Peyer's patch (tissue), 4 donors: ENCODE measurements around the gene CPT1C.

Experiments used
- POLR2A ChIP-seq, 2 donors: fragments of 450-650 bp; IDR thresholded peaks; one replicate each; pipeline ENCODE4 v1.5.1; 2017; ENCODE audit warnings: antibody characterized with exemption in 2 of 2, mild to moderate bottlenecking in 2 of 2, moderate library complexity in 2 of 2
- TF ChIP-seq, protein P1 (sequence below), 6 experiments: fragments of 450-650 bp in 4 of 6; fragments of 200-600 bp in 2 of 6; sonication (generic) in 1 of 6; IDR thresholded peaks; one replicate each; pipeline ENCODE4 v1.5.1; 2017 to 2019; ENCODE audit warnings: antibody characterized with exemption in 6 of 6, mild to moderate bottlenecking in 3 of 6, moderate library complexity in 1 of 6

GRCh38 chr19:49718511-49718910 is 27.6 kb downstream of the CPT1C start:
- TF ChIP-seq, protein P1, sequence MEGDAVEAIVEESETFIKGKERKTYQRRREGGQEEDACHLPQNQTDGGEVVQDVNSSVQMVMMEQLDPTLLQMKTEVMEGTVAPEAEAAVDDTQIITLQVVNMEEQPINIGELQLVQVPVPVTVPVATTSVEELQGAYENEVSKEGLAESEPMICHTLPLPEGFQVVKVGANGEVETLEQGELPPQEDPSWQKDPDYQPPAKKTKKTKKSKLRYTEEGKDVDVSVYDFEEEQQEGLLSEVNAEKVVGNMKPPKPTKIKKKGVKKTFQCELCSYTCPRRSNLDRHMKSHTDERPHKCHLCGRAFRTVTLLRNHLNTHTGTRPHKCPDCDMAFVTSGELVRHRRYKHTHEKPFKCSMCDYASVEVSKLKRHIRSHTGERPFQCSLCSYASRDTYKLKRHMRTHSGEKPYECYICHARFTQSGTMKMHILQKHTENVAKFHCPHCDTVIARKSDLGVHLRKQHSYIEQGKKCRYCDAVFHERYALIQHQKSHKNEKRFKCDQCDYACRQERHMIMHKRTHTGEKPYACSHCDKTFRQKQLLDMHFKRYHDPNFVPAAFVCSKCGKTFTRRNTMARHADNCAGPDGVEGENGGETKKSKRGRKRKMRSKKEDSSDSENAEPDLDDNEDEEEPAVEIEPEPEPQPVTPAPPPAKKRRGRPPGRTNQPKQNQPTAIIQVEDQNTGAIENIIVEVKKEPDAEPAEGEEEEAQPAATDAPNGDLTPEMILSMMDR (IDR thresholded peaks at IDR 0.05): no peak
- TF ChIP-seq POLR2A (IDR thresholded peaks at IDR 0.05): no peak
